DMS114 treated with DMSO at 0.1 percent for 48 hours (cell line): Measurements from ENCODE around the gene MLX.
"Not testable (repeated sequence)": the region's sequence is repeated elsewhere in the genome, so short reads cannot be mapped to it uniquely, and the experiment has no call there.

Source experiments
- DNase-seq: peaks from one replicate; lab custom pipeline; 2025; ENCODE audit not compliant: unreplicated experiment; lab: John Stamatoyannopoulos, UW

The MLX gene

DNA sequence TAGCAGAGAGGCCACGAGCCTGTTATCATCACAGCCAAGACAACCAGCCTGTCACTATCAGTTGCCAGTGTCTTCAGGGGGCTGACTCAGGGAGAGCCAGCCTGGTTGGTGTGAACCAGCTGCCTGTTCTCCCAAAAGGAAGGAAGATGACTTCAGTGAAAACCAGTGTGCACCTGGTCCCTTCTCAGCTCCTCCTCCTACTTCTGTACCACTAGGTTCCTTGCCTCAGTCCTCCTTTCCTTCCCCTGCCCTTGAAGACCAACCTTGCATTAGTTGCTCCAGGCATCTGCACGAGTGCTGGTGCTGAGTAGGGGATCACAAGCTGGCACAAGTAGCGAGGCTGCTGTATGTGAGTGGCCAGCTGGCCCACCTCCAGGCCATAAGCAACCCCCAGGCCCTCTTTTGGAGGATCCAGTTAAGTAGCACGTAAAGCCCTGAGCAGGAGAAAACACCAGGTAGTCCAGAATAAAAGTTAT lies 51.1 kb downstream of the MLX start:
- no peak for DNase-seq

DNA sequence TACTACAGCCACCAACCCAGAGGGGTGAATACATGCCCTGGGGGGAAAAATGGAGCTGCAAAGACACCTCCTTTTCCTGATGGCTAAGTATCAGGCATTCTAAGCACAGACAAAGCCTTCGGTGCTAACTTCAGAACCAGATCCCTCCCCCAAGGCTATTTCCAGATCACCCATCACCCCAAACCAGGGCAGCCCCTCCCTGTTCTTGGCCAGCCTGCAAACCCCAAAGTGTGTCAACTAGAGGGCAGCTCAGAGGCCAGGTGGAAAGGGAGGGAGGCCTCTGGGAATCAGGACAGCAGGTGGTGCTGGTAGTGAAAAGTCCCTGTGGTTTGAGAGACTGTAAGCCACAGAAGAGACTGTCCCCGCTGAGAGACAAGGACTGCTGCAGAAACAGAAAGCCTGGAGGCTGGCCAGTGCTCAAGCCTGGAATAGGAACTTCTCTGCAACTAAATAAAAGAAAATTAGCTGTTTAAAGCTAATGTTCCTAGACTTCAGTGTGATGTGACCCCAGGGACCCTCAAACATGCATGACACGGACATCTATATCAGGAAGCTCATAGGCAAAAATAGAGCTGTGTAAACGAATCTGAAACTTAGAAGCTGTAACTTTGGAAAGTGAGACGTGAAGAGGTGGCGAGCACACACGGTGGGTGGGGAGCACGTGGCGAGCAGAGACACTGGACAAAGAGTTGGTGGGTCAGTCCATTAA lies 51.7 kb downstream of the MLX start:
- DNase-seq = no peak

DNA sequence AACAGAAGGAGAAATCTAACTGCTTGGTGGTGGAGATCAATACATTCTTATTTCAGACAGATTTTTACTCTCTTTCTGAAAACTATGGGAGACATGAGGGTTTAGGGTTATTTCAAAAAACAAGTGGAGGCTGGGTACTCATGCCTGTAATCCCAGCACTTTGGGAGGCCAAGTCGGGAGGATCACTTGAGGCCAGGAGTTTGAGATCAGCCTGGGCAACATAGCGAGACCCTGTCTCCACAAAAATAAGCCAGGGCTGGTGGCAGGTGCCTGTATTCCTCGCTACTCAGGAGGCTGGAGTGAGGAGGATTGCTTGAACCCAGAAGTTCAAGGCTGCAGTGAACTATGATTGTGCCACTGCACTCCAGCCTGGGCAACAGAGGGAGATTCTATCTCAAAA lies 55.1 kb downstream of the MLX start:
- not testable (repeated sequence) for DNase-seq
